Measurements from ENCODE around the gene RTN4RL2. TPM values are rescaled to one million over a fixed set of nuclear protein-coding genes. Genes with fewer than 3 reads are reported as not detected.
A peak's percentile ranks its signal among the peaks of the same experiment; 100 is the strongest.

The RTN4RL2 gene
- total RNA-seq, 1 donor from 2014 or later, result 0.53 TPM

- DNase-seq (ENCODE audit: low read depth), result no peak
Observed at GRCh38 chr11:57461841-57462489, 1.6 kb downstream of the RTN4RL2 start.

GRCh38 chr11:57462597-57462996 lies 2.3 kb downstream of the RTN4RL2 start:
- no peak for DNase-seq (ENCODE audit: low read depth)

- peak; percentile 82 for DNase-seq (ENCODE audit: low read depth)
Observed at GRCh38 chr11:57463671-57464538, 3.6 kb downstream of the RTN4RL2 start.

- DNase-seq (ENCODE audit: low read depth), result no peak
Observed at GRCh38 chr11:57464539-57465181, 4.3 kb downstream of the RTN4RL2 start.

GRCh38 chr11:57466680-57467079 lies 6.4 kb downstream of the RTN4RL2 start:
- no peak for DNase-seq (ENCODE audit: low read depth)

GRCh38 chr11:57467508-57468157 lies 7.3 kb downstream of the RTN4RL2 start:
- DNase-seq (ENCODE audit: low read depth), result no peak

- no peak for DNase-seq (ENCODE audit: low read depth)
Observed at GRCh38 chr11:57468276-57468675, 7.9 kb downstream of the RTN4RL2 start.

GRCh38 chr11:57469268-57469667 lies 8.9 kb downstream of the RTN4RL2 start:
- DNase-seq (ENCODE audit: low read depth), result no peak

- no peak for DNase-seq (ENCODE audit: low read depth)
Observed at GRCh38 chr11:57471496-57471895, 11.2 kb downstream of the RTN4RL2 start.

GRCh38 chr11:57473285-57473841 lies 13.0 kb downstream of the RTN4RL2 start:
- DNase-seq (ENCODE audit: low read depth), result no peak

- no peak for DNase-seq (ENCODE audit: low read depth)
Observed at GRCh38 chr11:57474017-57474802, 13.9 kb downstream of the RTN4RL2 start.

- DNase-seq (ENCODE audit: low read depth), result no peak
Observed at GRCh38 chr11:57474803-57475115, 14.4 kb downstream of the RTN4RL2 start.

- DNase-seq (ENCODE audit: low read depth), result no peak
Observed at GRCh38 chr11:57475191-57475590, 14.9 kb downstream of the RTN4RL2 start.

- DNase-seq (ENCODE audit: low read depth), result no peak
Observed at GRCh38 chr11:57475671-57476046, 15.3 kb downstream of the RTN4RL2 start.

GRCh38 chr11:57476047-57476756 lies 15.9 kb downstream of the RTN4RL2 start:
- DNase-seq (ENCODE audit: low read depth), result no peak

GRCh38 chr11:57476757-57477506 lies 16.6 kb downstream of the RTN4RL2 start:
- DNase-seq (ENCODE audit: low read depth), result no peak

- DNase-seq (ENCODE audit: low read depth), result no peak
Observed at GRCh38 chr11:57477507-57478189, 17.3 kb downstream of the RTN4RL2 start.

- no peak for DNase-seq (ENCODE audit: low read depth)
Observed at GRCh38 chr11:57479021-57479663, 18.8 kb downstream of the RTN4RL2 start.

All from myocyte (in vitro differentiated cells).